ENCODE measurements around the gene ZDHHC5. TPM values are rescaled to one million over a fixed set of nuclear protein-coding genes. Genes with fewer than 3 reads are reported as not detected.

The ZDHHC5 gene
- total and polyA plus RNA-seq, 2 of the 4 experiments (the other 2 are of a cell fraction), result 19.4 to 45.7 TPM

GRCh38 chr11:57711414-57712255 is 43.7 kb downstream of the ZDHHC5 start, which contains the start of gene MED19:
Gene MED19, minus strand, starts transcription at chr11:57712215. Its CDS starts 36 bp downstream, at chr11:57712179.
- no peaks in the 10 kb centered on the region for H4K20me1 ChIP-seq (ENCODE audit: insufficient read depth, low read length)
- no peak within 1 kb of the TSS for H2BK20ac ChIP-seq (ENCODE audit: low read depth, low read length)
- in situ Hi-C loops (cut with MboI; ENCODE audit: low sequenced_read_pairs), result no loop called here
- H3K9ac ChIP-seq (ENCODE audit: low read depth, low read length), result peak within 1 kb of the TSS; percentile 96
- 0 out of 2 replicates have a peak, but pooled peaks cover 3% of the 10 kb centered on the region for H3K9me1 ChIP-seq (ENCODE audit: insufficient read depth, low read length)
- peak within 1 kb of the TSS; percentile 96 for H2AK9ac ChIP-seq (replicated peaks; ENCODE audit: low read depth, low read length, poor library complexity)
- H3K27me3 ChIP-seq (ENCODE audit: control insufficient read depth, insufficient read depth, low read length), result no peaks in the 10 kb centered on the region
- H3K27ac ChIP-seq (ENCODE audit: insufficient read depth, low read length), result peak within 1 kb of the TSS; percentile 92
- DNase-seq, result peak; percentile 72
- peak within 1 kb of the TSS; percentile 57 for H2BK120ac ChIP-seq (ENCODE audit: low read depth, low read length)
- peaks cover 15 to 59% of the 10 kb centered on the region in 2 experiments for H3K79me1 ChIP-seq (ENCODE audit: low read depth in 1 of 2, low read length in 2 of 2)
- 3% methylated on average over 35 of the region's 51 CpGs; no CpG with 5 or more reads in 1 of the 2 experiments for WGBS, 2 experiments (ENCODE audit: extremely low coverage in 2 of 2, insufficient read length in 1 of 2)
- H4K5ac ChIP-seq (ENCODE audit: low read depth, low read length), result peak within 1 kb of the TSS; percentile 85
- H2BK5ac ChIP-seq (ENCODE audit: low read depth, low read length, poor library complexity, severe bottlenecking), result peak within 1 kb of the TSS; percentile 86
- peak; percentile 42 for ATAC-seq (ENCODE audit: low read depth)
- H4K8ac ChIP-seq (ENCODE audit: low read depth in 2 of 2, low read length in 2 of 2), result peak within 1 kb of the TSS; percentile 91 to 99
- peak within 1 kb of the TSS; percentile 90 for H3K4me2 ChIP-seq (ENCODE audit: low read depth, low read length)
- H3K36me3 ChIP-seq (ENCODE audit: control insufficient read depth, insufficient read depth, low read length), result peaks cover 2% of the 10 kb centered on the region; the same call in 1 of the 2 replicates
- H3K56ac ChIP-seq (ENCODE audit: extremely low read depth, insufficient read depth, low read length), result peak within 1 kb of the TSS; percentile 71
- peak within 1 kb of the TSS; percentile 94 for H4K91ac ChIP-seq (ENCODE audit: insufficient read depth, low read depth, low read length)
- H3K4me1 ChIP-seq (ENCODE audit: control insufficient read depth, insufficient read depth, low read length), result peaks cover 5% of the 10 kb centered on the region; the same call in 1 of the 2 replicates
- ChIA-PET POLR2A (ENCODE audit: unreplicated experiment) (interaction anchor here (1.0 kb wide), 1 partner anchor 528 kb away, joined by 3 read pairs; no protein-coding TSS in a partner anchor), CTCF (interaction anchor here (0.7 kb wide), 1 partner anchor 89 kb away, joined by 3 read pairs; no protein-coding TSS in a partner anchor)
- H2AK5ac ChIP-seq (ENCODE audit: low read depth, low read length), result peak within 1 kb of the TSS; percentile 93
- H2BK15ac ChIP-seq (ENCODE audit: low read depth, low read length), result peak within 1 kb of the TSS; percentile 2; the same call in 1 of the 3 replicates
- H3K9me3 ChIP-seq (ENCODE audit: control insufficient read depth, insufficient read depth, low read length), result no peaks in the 10 kb centered on the region
- H3K18ac ChIP-seq (ENCODE audit: low read depth, low read length), result no peak within 1 kb of the TSS
- H2AFZ ChIP-seq (replicated peaks; ENCODE audit: low read length, poor library complexity), result peak within 1 kb of the TSS; percentile 96
- intact Hi-C loops (cut with micrococcal nuclease), result no loop called here
- peak within 1 kb of the TSS; percentile 76 for H3K14ac ChIP-seq (replicated peaks; ENCODE audit: low read depth, low read length)
- TF ChIP-seq FOS (IDR thresholded peaks at IDR 0.05; ENCODE audit: low read depth, low read length) (no peak), MXI1 (IDR thresholded peaks at IDR 0.05; ENCODE audit: borderline replicate concordance, low read depth, low read length) (peak; percentile 33; the same call in 1 of the 2 replicates), NFE2L2 (IDR thresholded peaks at IDR 0.05; ENCODE audit: low read depth, low read length) (no peak), POLR2A (IDR thresholded peaks at IDR 0.05; ENCODE audit: low read depth, low read length) (peak; percentile 76; the same call in 1 of the 2 replicates), MAFK (IDR thresholded peaks at IDR 0.05; ENCODE audit: low read depth, low read length) (no peak)
- TF ChIP-seq, protein P1, sequence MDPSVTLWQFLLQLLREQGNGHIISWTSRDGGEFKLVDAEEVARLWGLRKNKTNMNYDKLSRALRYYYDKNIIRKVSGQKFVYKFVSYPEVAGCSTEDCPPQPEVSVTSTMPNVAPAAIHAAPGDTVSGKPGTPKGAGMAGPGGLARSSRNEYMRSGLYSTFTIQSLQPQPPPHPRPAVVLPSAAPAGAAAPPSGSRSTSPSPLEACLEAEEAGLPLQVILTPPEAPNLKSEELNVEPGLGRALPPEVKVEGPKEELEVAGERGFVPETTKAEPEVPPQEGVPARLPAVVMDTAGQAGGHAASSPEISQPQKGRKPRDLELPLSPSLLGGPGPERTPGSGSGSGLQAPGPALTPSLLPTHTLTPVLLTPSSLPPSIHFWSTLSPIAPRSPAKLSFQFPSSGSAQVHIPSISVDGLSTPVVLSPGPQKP (IDR thresholded peaks at IDR 0.05; ENCODE audit: borderline replicate concordance, low read depth, low read length), result no peak
- TF ChIP-seq, protein P2, sequence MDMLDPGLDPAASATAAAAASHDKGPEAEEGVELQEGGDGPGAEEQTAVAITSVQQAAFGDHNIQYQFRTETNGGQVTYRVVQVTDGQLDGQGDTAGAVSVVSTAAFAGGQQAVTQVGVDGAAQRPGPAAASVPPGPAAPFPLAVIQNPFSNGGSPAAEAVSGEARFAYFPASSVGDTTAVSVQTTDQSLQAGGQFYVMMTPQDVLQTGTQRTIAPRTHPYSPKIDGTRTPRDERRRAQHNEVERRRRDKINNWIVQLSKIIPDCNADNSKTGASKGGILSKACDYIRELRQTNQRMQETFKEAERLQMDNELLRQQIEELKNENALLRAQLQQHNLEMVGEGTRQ (IDR thresholded peaks at IDR 0.05; ENCODE audit: low read depth, low read length), result no peak
- H3K4ac ChIP-seq (ENCODE audit: low read depth, low read length), result peak within 1 kb of the TSS; percentile 91
- peak within 1 kb of the TSS; percentile 90 for H3K23ac ChIP-seq (ENCODE audit: low read depth, low read length)
- H3K4me3 ChIP-seq (ENCODE audit: insufficient read depth, low read depth, low read length), result peak within 1 kb of the TSS; percentile 74
- dilution Hi-C loops (cut with HindIII; ENCODE audit: low sequenced_read_pairs, unreplicated experiment), result no loop called here
- TSS peak; percentile 57 for BruUV-seq (replicated peaks)
